Vagina (tissue), 2 donors: ENCODE data around the gene RCL1. TPM values are rescaled to one million over a fixed set of nuclear protein-coding genes. Genes with fewer than 3 reads are reported as not detected.

Experiments used
- DNase-seq, 2 donors: peaks; one replicate each; pipeline ENCODE4 v3.0.0-alpha.2; 2017; ENCODE audit errors: extremely low spot score in 2 of 2
- H3K27ac ChIP-seq: fragments of 200-600 bp; sonication (generic); one replicate; pipeline ENCODE4 v1.5.1; 2019
- H3K27me3 ChIP-seq: fragments of 200-600 bp; sonication (generic); one replicate; pipeline ENCODE4 v1.5.1; 2019
- H3K36me3 ChIP-seq, 2 donors: fragments of 200-600 bp; sonication (generic); one replicate each; pipeline ENCODE4 v1.5.1; 2017 to 2019
- H3K4me1 ChIP-seq: fragments of 200-600 bp; sonication (generic); one replicate; pipeline ENCODE4 v1.5.1; 2019
- H3K4me3 ChIP-seq, 2 donors: fragments of 200-600 bp; sonication (generic); 1 replicate in 1 of 2; 2 replicates in 1 of 2; pipeline ENCODE4 v1.5.1; 2016 to 2019
- H3K9me3 ChIP-seq: fragments of 200-600 bp; sonication (generic); one replicate; pipeline ENCODE4 v1.5.1; 2019
- POLR2A ChIP-seq, 2 donors: fragments of 450-650 bp; IDR thresholded peaks; one replicate each; pipeline ENCODE4 v1.6.1; 2017; ENCODE audit warnings: antibody characterized with exemption in 2 of 2, mild to moderate bottlenecking in 2 of 2, moderate library complexity in 2 of 2
- POLR2AphosphoS5 ChIP-seq, 2 donors: sonication (generic); formaldehyde crosslinking; IDR thresholded peaks; one replicate each; pipeline ENCODE4 v1.9.0; 2017; ENCODE audit warnings: antibody characterized with exemption in 2 of 2, mild to moderate bottlenecking in 2 of 2, low read depth in 1 of 2; ENCODE audit not compliant: insufficient read depth in 1 of 2
- intact Hi-C: fragments of 100-400 bp; cut with DNase I; formaldehyde crosslinking; loops from one replicate; pipeline ENCODE4 v1.15.1; 2023
- total RNA-seq: library from RNA; depleted of rRNA; stranded (reverse); fragments of >200 nt; gene quantifications from one replicate; pipeline ENCODE4 v1.2.3, GENCODE V29; 2016
- TF ChIP-seq, protein P1 (sequence below), 3 experiments: fragments of 450-650 bp in 2 of 3; fragments of 200-600 bp in 1 of 3; sonication (generic) in 1 of 3; IDR thresholded peaks; one replicate each; pipeline ENCODE4 v1.5.1; 2017 to 2019; ENCODE audit warnings: antibody characterized with exemption in 3 of 3, mild to moderate bottlenecking in 2 of 3, moderate library complexity in 2 of 3

The RCL1 gene
- total RNA-seq, 1 donor from 2014 or later, result 24.8 TPM

- Histone ChIP-seq H3K27me3 (no peaks in the 10 kb centered on the region), H3K9me3 (no peaks in the 10 kb centered on the region), H3K36me3 (no peaks in the 10 kb centered on the region), H3K27ac (no peak overlapping the region), H3K4me3 (no peak overlapping the region), H3K4me1 (peaks cover 23% of the 10 kb centered on the region)
- intact Hi-C loops, result no loop called here
- TF ChIP-seq, protein P1, sequence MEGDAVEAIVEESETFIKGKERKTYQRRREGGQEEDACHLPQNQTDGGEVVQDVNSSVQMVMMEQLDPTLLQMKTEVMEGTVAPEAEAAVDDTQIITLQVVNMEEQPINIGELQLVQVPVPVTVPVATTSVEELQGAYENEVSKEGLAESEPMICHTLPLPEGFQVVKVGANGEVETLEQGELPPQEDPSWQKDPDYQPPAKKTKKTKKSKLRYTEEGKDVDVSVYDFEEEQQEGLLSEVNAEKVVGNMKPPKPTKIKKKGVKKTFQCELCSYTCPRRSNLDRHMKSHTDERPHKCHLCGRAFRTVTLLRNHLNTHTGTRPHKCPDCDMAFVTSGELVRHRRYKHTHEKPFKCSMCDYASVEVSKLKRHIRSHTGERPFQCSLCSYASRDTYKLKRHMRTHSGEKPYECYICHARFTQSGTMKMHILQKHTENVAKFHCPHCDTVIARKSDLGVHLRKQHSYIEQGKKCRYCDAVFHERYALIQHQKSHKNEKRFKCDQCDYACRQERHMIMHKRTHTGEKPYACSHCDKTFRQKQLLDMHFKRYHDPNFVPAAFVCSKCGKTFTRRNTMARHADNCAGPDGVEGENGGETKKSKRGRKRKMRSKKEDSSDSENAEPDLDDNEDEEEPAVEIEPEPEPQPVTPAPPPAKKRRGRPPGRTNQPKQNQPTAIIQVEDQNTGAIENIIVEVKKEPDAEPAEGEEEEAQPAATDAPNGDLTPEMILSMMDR (IDR thresholded peaks at IDR 0.05), result no peak
- no peak for TF ChIP-seq POLR2AphosphoS5 (IDR thresholded peaks at IDR 0.05; ENCODE audit: insufficient read depth in 1 of 2, low read depth in 1 of 2)
- no peak for DNase-seq
Measured at GRCh38 chr9:4801156-4801555, 8.4 kb downstream of the RCL1 start.

GRCh38 chr9:4803670-4804530, 11.2 kb downstream of the RCL1 start:
- no peak for DNase-seq
- intact Hi-C loops, result no loop called here
- peaks cover 4% of the 10 kb centered on the region for H3K4me1 ChIP-seq
- no peak for TF ChIP-seq POLR2A (IDR thresholded peaks at IDR 0.05)
- TF ChIP-seq, protein P1 (IDR thresholded peaks at IDR 0.05), result no peak
- TF ChIP-seq POLR2AphosphoS5 (IDR thresholded peaks at IDR 0.05; ENCODE audit: insufficient read depth in 1 of 2, low read depth in 1 of 2), result no peak
- H3K27me3 ChIP-seq, result no peaks in the 10 kb centered on the region
- H3K36me3 ChIP-seq, result no peaks in the 10 kb centered on the region
- no peak overlapping the region for H3K4me3 ChIP-seq
- H3K27ac ChIP-seq, result no peak overlapping the region
- no peaks in the 10 kb centered on the region for H3K9me3 ChIP-seq

- Histone ChIP-seq H3K27me3 (no peaks in the 10 kb centered on the region), H3K4me3 (no peak overlapping the region), H3K27ac (no peak overlapping the region), H3K9me3 (no peaks in the 10 kb centered on the region), H3K36me3 (no peaks in the 10 kb centered on the region), H3K4me1 (no peaks in the 10 kb centered on the region)
- no peak for DNase-seq
- TF ChIP-seq POLR2AphosphoS5 (IDR thresholded peaks at IDR 0.05; ENCODE audit: insufficient read depth in 1 of 2, low read depth in 1 of 2) (no peak), POLR2A (IDR thresholded peaks at IDR 0.05) (no peak)
- TF ChIP-seq, protein P1 (IDR thresholded peaks at IDR 0.05), result no peak
- intact Hi-C loops, result no loop called here
Measured at GRCh38 chr9:4804531-4805016, 11.8 kb downstream of the RCL1 start.

- Histone ChIP-seq H3K9me3 (no peaks in the 10 kb centered on the region), H3K27me3 (no peaks in the 10 kb centered on the region), H3K4me3 (no peak overlapping the region), H3K27ac (no peak overlapping the region), H3K36me3 (no peaks in the 10 kb centered on the region), H3K4me1 (no peaks in the 10 kb centered on the region)
- DNase-seq, result no peak
- TF ChIP-seq POLR2AphosphoS5 (IDR thresholded peaks at IDR 0.05; ENCODE audit: insufficient read depth in 1 of 2, low read depth in 1 of 2) (no peak), POLR2A (IDR thresholded peaks at IDR 0.05) (no peak)
- TF ChIP-seq, protein P1 (IDR thresholded peaks at IDR 0.05), result no peak
- intact Hi-C loops, result no loop called here
Measured at GRCh38 chr9:4805191-4805918, 12.6 kb downstream of the RCL1 start.
